CD4-positive, alpha-beta T cell (primary cell): Measurements from ENCODE around the gene VIM. TPM values are rescaled to one million over a fixed set of nuclear protein-coding genes. Genes with fewer than 3 reads are reported as not detected.

Source experiments
- ATAC-seq: fragments of 200-7000 bp; cut with Tn5 transposase; one replicate; pipeline ENCODE4 v1.10.0; 2022; ENCODE audit warnings: mild to moderate bottlenecking; ENCODE audit not compliant: poor library complexity
- CTCF ChIA-PET: fragments of 350-600 bp; sonication (Branson Sonifier 250); formaldehyde crosslinking; loops from one replicate; lab custom pipeline; 2021; ENCODE audit warnings: antibody characterized with exemption, inconsistent platforms; lab: Charles Lee
- POLR2A ChIA-PET: fragments of 350-600 bp; sonication (Branson Sonifier 250); formaldehyde crosslinking; loops from one replicate; lab custom pipeline; 2021; ENCODE audit warnings: antibody characterized with exemption, inconsistent platforms; lab: Charles Lee
- DNase-seq, 14 experiments: peaks; one replicate each; pipeline ENCODE4 v3.0.0-alpha.2; 2013 to 2020; ENCODE audit warnings: mixed read lengths in 2 of 14
- H3K27ac ChIP-seq, 2 donors: one replicate each; pipeline versions ENCODE4 v1.5.1 to v1.7.0; 2013; ENCODE audit warnings: low read length in 2 of 2, low read depth in 1 of 2, mild to moderate bottlenecking in 1 of 2
- H3K27me3 ChIP-seq, 2 experiments: 1 replicate in 1 of 2; 2 replicates in 1 of 2; pipeline versions ENCODE4 v1.6.1 to v1.7.0; 2013; ENCODE audit warnings: low read length in 2 of 2, control low read depth in 1 of 2, mild to moderate bottlenecking in 1 of 2, moderate library complexity in 1 of 2; ENCODE audit not compliant: insufficient read depth in 2 of 2, control insufficient read depth in 1 of 2
- H3K36me3 ChIP-seq: one replicate; pipeline ENCODE4 v1.6.1; 2013; ENCODE audit warnings: low read length, control low read depth; ENCODE audit not compliant: insufficient read depth
- H3K4me1 ChIP-seq: one replicate; pipeline ENCODE4 v1.6.1; 2013; ENCODE audit warnings: low read length, control low read depth; ENCODE audit not compliant: insufficient read depth
- H3K4me3 ChIP-seq: one replicate; pipeline ENCODE4 v1.5.1; 2013; ENCODE audit warnings: mild to moderate bottlenecking, low read length, moderate library complexity
- H3K9me3 ChIP-seq, 2 experiments: 1 replicate in 1 of 2; 2 replicates in 1 of 2; pipeline versions ENCODE4 v1.6.1 to v1.7.0; 2013; ENCODE audit warnings: low read length in 2 of 2, mild to moderate bottlenecking in 2 of 2, control low read depth in 1 of 2, moderate library complexity in 1 of 2; ENCODE audit not compliant: control insufficient read depth in 1 of 2, insufficient read depth in 1 of 2
- H3K27ac Mint-ChIP-seq: one replicate; pipeline ENCODE4 v1.8.0; 2020; ENCODE audit warnings: mixed read lengths
- H3K27me3 Mint-ChIP-seq: one replicate; pipeline ENCODE4 v1.8.0; 2021; ENCODE audit warnings: mixed read lengths
- H3K36me3 Mint-ChIP-seq: one replicate; pipeline ENCODE4 v1.8.0; 2021; ENCODE audit warnings: low read depth, mixed read lengths
- H3K4me1 Mint-ChIP-seq: one replicate; pipeline ENCODE4 v1.8.0; 2021; ENCODE audit warnings: low read depth, mixed read lengths
- H3K4me3 Mint-ChIP-seq: one replicate; pipeline ENCODE4 v1.8.0; 2020; ENCODE audit warnings: mild to moderate bottlenecking, mixed read lengths
- H3K9me3 Mint-ChIP-seq: one replicate; pipeline ENCODE4 v1.8.0; 2020; ENCODE audit warnings: mixed read lengths
- intact Hi-C, 2 experiments: fragments of 100-400 bp; cut with DNase I in 1 of 2; cut with micrococcal nuclease in 1 of 2; formaldehyde crosslinking; loops; one replicate each; pipeline versions ENCODE4 v1.15.1 to v1.9.0; 2023 to 2025; cut with DNase I, micrococcal nuclease
- total RNA-seq, 174 experiments: library from RNA in 2 of 174; stranded (reverse) in 2 of 174; gene quantifications; one replicate each; pipeline ENCODE4 v1.2.3 and lab custom pipeline; 2021 to 2026
- TF ChIP-seq, protein P1 (sequence below): fragments of 200-600 bp; IDR thresholded peaks from one replicate; pipeline ENCODE4 v1.8.0; 2022; ENCODE audit warnings: antibody characterized with exemption, mild to moderate bottlenecking

The VIM gene
- total RNA-seq, 2 experiments from 2014 or later, result 1,576 to 1,603 TPM

DNA sequence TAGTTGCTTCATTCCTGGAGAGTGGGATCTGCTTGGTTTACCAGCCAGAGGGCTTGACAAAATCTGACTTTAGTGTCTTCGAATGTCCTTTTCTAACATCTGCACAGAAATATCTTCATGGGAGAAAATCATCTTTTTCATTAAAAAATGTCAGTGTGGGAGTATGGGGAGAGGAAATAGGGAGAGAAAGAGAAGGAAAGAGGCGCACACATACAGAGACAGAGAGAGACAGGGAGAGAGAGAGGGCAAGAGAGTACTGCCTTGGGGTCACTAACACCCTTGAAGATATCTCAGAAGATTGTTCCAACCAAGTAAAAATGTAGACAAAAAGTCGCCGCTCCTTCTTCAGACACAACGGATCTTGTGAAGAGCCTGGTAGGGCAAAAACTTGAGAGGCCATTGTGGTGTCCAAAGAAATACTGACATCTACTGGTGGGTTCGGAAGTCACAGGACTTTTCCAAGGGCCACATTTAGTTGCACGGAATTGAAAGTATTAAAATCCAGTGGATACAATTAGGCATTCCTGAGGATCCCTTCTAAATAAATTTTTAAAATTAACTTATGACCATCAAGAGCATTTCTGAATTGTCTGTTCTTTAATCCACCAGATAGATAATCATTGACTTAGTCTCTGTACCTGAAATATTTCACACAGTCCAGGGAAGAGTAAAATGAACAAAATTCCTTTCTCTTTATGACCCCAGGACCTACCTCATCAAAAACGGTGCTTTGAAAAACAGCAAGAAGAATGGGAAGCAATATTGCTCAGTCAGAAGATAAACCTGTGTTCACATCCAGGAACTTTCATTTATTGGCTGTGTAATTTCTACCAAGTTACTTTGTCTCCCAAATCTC, 29.7 kb downstream of the VIM start:
- Histone ChIP-seq H3K9me3 (peaks cover 3 to 13% of the 10 kb centered on the region in 2 experiments), H3K4me1 (peaks cover 2% of the 10 kb centered on the region), H3K27ac (no peak overlapping the region), H3K27me3 (no peaks in the 10 kb centered on the region), H3K4me3 (no peak overlapping the region), H3K36me3 (no peaks in the 10 kb centered on the region)
- DNase-seq, result peak in 11 of 14 experiments; percentile 7 to 84 (median 38)
- Mint-ChIP-seq H3K4me1 (peaks cover 7% of the 10 kb centered on the region), H3K27ac (no peak overlapping the region), H3K9me3 (peaks cover 4% of the 10 kb centered on the region), H3K36me3 (no peaks in the 10 kb centered on the region), H3K4me3 (no peak overlapping the region), H3K27me3 (no peaks in the 10 kb centered on the region)
- TF ChIP-seq, protein P1, sequence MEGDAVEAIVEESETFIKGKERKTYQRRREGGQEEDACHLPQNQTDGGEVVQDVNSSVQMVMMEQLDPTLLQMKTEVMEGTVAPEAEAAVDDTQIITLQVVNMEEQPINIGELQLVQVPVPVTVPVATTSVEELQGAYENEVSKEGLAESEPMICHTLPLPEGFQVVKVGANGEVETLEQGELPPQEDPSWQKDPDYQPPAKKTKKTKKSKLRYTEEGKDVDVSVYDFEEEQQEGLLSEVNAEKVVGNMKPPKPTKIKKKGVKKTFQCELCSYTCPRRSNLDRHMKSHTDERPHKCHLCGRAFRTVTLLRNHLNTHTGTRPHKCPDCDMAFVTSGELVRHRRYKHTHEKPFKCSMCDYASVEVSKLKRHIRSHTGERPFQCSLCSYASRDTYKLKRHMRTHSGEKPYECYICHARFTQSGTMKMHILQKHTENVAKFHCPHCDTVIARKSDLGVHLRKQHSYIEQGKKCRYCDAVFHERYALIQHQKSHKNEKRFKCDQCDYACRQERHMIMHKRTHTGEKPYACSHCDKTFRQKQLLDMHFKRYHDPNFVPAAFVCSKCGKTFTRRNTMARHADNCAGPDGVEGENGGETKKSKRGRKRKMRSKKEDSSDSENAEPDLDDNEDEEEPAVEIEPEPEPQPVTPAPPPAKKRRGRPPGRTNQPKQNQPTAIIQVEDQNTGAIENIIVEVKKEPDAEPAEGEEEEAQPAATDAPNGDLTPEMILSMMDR, result peak; percentile 84
- ChIA-PET CTCF (no interaction called here), POLR2A (interaction anchor here (1.0 to 1.7 kb wide), 3 partner anchors 28 to 172 kb away, joined by 3 to 6 read pairs (median 3); no protein-coding TSS in a partner anchor)
- intact Hi-C loops, result loop anchor here (1.0 to 10.0 kb wide), 4 partner anchors 345 to 1383 kb away; no protein-coding TSS in a partner anchor
- ATAC-seq, result peak; percentile 78

DNA sequence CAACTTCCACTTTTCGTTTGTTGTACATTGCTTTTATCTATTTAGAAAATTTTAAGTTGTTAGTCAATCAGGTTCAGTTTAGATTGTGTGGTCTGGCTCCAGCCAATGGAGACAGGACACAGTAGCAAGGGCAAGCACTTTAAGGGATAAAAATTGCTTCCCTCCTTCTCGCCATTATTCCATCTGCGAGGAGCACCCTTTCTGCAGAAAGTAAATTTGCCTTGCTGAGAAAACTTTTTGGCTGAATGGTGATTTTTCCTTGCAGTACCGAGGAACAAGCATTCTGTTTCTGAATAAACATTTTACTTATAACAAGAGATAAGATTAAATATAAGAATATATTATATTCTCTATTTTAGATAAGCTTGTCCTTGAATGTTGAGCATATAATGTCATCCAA, 34.5 kb downstream of the VIM start:
- CTCF ChIA-PET, result no interaction called here
- Mint-ChIP-seq H3K27ac (no peak overlapping the region), H3K27me3 (peaks cover 6% of the 10 kb centered on the region), H3K9me3 (peaks cover 6% of the 10 kb centered on the region), H3K4me3 (no peak overlapping the region), H3K4me1 (peaks cover 4% of the 10 kb centered on the region), H3K36me3 (no peaks in the 10 kb centered on the region)
- Histone ChIP-seq H3K9me3 (peaks cover 3 to 26% of the 10 kb centered on the region in 2 experiments), H3K36me3 (no peaks in the 10 kb centered on the region), H3K27me3 (no peaks in the 10 kb centered on the region), H3K27ac (no peak overlapping the region), H3K4me1 (peaks cover 2% of the 10 kb centered on the region), H3K4me3 (no peak overlapping the region)
- no peak for ATAC-seq
- intact Hi-C loops, result no loop called here
- TF ChIP-seq, protein P1, result no peak
- no peak for DNase-seq
- POLR2A ChIA-PET, result no interaction called here

DNA sequence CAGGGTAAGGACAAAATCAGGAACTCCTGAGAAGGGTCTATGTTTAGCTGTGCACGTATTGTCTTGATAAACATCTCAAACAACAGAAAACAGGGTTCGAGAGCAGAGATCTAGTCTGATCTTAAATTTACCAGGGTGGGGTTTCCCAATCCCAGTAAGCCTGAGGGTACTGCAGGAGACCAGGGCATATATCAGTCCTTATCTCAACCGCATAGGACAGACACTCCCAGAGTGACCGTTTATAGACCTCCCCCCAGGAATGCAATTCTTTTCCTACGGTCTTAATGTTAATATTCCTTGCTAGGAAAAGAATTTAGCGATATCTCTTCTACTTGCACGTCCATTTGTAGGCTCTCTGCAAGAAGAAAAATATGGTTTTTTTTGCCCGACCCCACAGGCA, 35.5 kb downstream of the VIM start:
- Mint-ChIP-seq H3K4me3 (no peak overlapping the region), H3K27ac (no peak overlapping the region), H3K27me3 (peaks cover 12% of the 10 kb centered on the region), H3K4me1 (no peaks in the 10 kb centered on the region), H3K36me3 (no peaks in the 10 kb centered on the region), H3K9me3 (peaks cover 6% of the 10 kb centered on the region)
- TF ChIP-seq, protein P1, result no peak
- ATAC-seq (no peak), DNase-seq (no peak)
- Histone ChIP-seq H3K36me3 (no peaks in the 10 kb centered on the region), H3K4me1 (no peaks in the 10 kb centered on the region), H3K27me3 (peaks cover 5 to 6% of the 10 kb centered on the region in 2 experiments), H3K27ac (no peak overlapping the region), H3K9me3 (peaks cover 3 to 26% of the 10 kb centered on the region in 2 experiments), H3K4me3 (no peak overlapping the region)
- ChIA-PET POLR2A (no interaction called here), CTCF (no interaction called here)
- intact Hi-C loops, result no loop called here
